ENCODE measurements around the gene EPHB6. TPM values are rescaled to one million over a fixed set of nuclear protein-coding genes. Genes with fewer than 3 reads are reported as not detected.

The EPHB6 gene
- polyA plus RNA-seq, 1 donor = 6.8 TPM

- Histone ChIP-seq H3K4me1 (ENCODE audit: control insufficient read depth, insufficient read depth, low read length) (peaks cover 15% of the 10 kb centered on the region), H3K36me3 (ENCODE audit: control insufficient read depth, insufficient read depth, low read length) (no peaks in the 10 kb centered on the region), H3K27ac (ENCODE audit: low read length) (peak overlapping the region; percentile 50), H3K4me3 (ENCODE audit: low read length) (no peak overlapping the region), H3K9me3 (ENCODE audit: control insufficient read depth, low read depth, low read length) (no peaks in the 10 kb centered on the region), H3K27me3 (ENCODE audit: control insufficient read depth, insufficient read depth, low read length) (peaks cover 2% of the 10 kb centered on the region)
- WGBS (ENCODE audit: insufficient coverage, low lambda C conversion rate) = 35% methylated on average over 5 of the region's 21 CpGs
- peak; percentile 64 to 87 for DNase-seq
Measured at GRCh38 chr7:142908921-142909890, 54.3 kb downstream of the EPHB6 start.

DNA sequence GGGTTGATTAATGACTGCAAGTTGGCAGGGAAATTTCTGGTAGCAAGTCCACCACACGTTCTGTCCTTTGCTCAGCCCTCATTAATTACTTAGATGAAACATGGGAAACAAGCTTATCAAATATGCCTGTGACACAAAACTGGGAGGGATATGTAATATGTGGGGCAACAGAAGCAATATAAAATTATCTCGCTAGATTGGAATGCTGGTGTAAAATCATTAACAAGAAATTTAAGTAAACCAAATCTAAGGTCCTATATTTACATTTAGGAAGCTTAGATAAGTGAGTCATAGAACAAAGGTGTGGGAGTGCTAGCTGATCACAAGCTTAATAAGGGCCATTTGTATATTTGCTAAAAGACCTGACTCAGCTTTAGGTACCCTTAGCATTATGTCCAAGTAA, 55.2 kb downstream of the EPHB6 start:
- H3K27me3 ChIP-seq (ENCODE audit: control insufficient read depth, insufficient read depth, low read length) = peaks cover 4% of the 10 kb centered on the region
- H3K9me3 ChIP-seq (ENCODE audit: control insufficient read depth, low read depth, low read length) = no peaks in the 10 kb centered on the region
- H3K36me3 ChIP-seq (ENCODE audit: control insufficient read depth, insufficient read depth, low read length) = no peaks in the 10 kb centered on the region
- H3K4me3 ChIP-seq (ENCODE audit: low read length) = no peak overlapping the region
- DNase-seq = peak; percentile 69 to 92
- H3K4me1 ChIP-seq (ENCODE audit: control insufficient read depth, insufficient read depth, low read length) = peaks cover 15% of the 10 kb centered on the region
- no CpG with 5 or more reads among the region's 2 CpGs for WGBS (ENCODE audit: insufficient coverage, low lambda C conversion rate)
- H3K27ac ChIP-seq (ENCODE audit: low read length) = peak overlapping the region; percentile 50

- Histone ChIP-seq H3K4me3 (ENCODE audit: low read length) (no peak overlapping the region), H3K4me1 (ENCODE audit: control insufficient read depth, insufficient read depth, low read length) (peaks cover 15% of the 10 kb centered on the region), H3K27me3 (ENCODE audit: control insufficient read depth, insufficient read depth, low read length) (peaks cover 4% of the 10 kb centered on the region), H3K27ac (ENCODE audit: low read length) (peak overlapping the region; percentile 8), H3K36me3 (ENCODE audit: control insufficient read depth, insufficient read depth, low read length) (no peaks in the 10 kb centered on the region), H3K9me3 (ENCODE audit: control insufficient read depth, low read depth, low read length) (no peaks in the 10 kb centered on the region)
- no peak for DNase-seq
- WGBS (ENCODE audit: insufficient coverage, low lambda C conversion rate) = no CpG with 5 or more reads among the region's 2 CpGs
Measured at GRCh38 chr7:142910481-142910880, 55.6 kb downstream of the EPHB6 start.

- WGBS (ENCODE audit: insufficient coverage, low lambda C conversion rate) = no CpG with 5 or more reads among the region's 3 CpGs
Measured at GRCh38 chr7:142913051-142913450, 58.2 kb downstream of the EPHB6 start.

DNA sequence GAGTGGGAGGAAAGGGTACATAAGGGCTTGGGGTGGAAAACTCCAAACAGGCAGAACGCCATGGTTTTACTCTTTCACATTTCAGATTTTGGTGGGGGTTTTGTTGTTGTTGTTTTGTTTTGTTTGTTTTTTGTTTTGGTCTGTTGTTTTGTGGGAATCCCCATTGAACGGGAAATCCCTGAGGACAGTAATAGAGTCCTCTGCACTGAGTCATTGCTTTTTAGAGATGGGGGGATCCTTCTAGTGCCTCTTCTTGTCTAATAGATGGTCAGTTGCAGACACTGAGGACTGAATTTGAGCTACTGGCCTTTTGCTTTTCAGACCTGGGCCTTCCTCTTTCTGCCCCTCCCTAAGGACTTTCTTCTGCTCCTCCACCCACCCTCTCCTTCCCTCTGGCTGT, 58.7 kb downstream of the EPHB6 start:
- H3K4me3 ChIP-seq (ENCODE audit: low read length) = no peak overlapping the region
- no peaks in the 10 kb centered on the region for H3K36me3 ChIP-seq (ENCODE audit: control insufficient read depth, insufficient read depth, low read length)
- H3K9me3 ChIP-seq (ENCODE audit: control insufficient read depth, low read depth, low read length) = no peaks in the 10 kb centered on the region
- no CpG with 5 or more reads among the region's 2 CpGs for WGBS (ENCODE audit: insufficient coverage, low lambda C conversion rate)
- peaks cover 15% of the 10 kb centered on the region for H3K4me1 ChIP-seq (ENCODE audit: control insufficient read depth, insufficient read depth, low read length)
- H3K27ac ChIP-seq (ENCODE audit: low read length) = no peak overlapping the region
- DNase-seq = no peak
- H3K27me3 ChIP-seq (ENCODE audit: control insufficient read depth, insufficient read depth, low read length) = peaks cover 17% of the 10 kb centered on the region

More at GRCh38 chr7:142913051-142913450, 58.2 kb downstream of the EPHB6 start:
- Histone ChIP-seq H3K27me3 (ENCODE audit: control insufficient read depth, insufficient read depth, low read length) (peaks cover 13% of the 10 kb centered on the region), H3K36me3 (ENCODE audit: control insufficient read depth, insufficient read depth, low read length) (no peaks in the 10 kb centered on the region), H3K9me3 (ENCODE audit: control insufficient read depth, low read depth, low read length) (no peaks in the 10 kb centered on the region), H3K4me3 (ENCODE audit: low read length) (no peak overlapping the region), H3K27ac (ENCODE audit: low read length) (no peak overlapping the region), H3K4me1 (ENCODE audit: control insufficient read depth, insufficient read depth, low read length) (peaks cover 15% of the 10 kb centered on the region)
- DNase-seq = no peak

DNA sequence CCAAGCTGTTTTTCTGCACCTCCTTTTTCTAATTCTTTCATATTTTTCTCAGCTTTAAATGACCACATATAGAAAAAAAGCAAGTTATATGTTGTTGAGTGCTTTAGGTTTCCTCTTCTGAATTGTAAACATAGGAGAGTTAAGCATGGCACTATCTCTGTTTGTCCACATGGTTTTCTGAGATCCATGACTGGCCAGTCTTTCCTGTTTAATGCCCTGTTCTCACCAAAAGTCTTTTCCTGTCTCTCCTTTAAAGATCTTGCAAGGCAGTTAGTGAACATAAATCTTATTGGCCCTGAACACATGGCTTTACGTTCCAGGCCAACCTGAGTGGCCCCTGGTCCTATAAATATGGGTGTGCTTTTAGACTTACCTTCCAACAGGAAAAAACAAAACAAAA, 59.2 kb downstream of the EPHB6 start:
- Histone ChIP-seq H3K36me3 (ENCODE audit: control insufficient read depth, insufficient read depth, low read length) (no peaks in the 10 kb centered on the region), H3K27me3 (ENCODE audit: control insufficient read depth, insufficient read depth, low read length) (peaks cover 19% of the 10 kb centered on the region), H3K4me1 (ENCODE audit: control insufficient read depth, insufficient read depth, low read length) (peaks cover 13% of the 10 kb centered on the region), H3K9me3 (ENCODE audit: control insufficient read depth, low read depth, low read length) (no peaks in the 10 kb centered on the region), H3K27ac (ENCODE audit: low read length) (no peak overlapping the region), H3K4me3 (ENCODE audit: low read length) (no peak overlapping the region)
- no peak for DNase-seq
- 100% methylated on average over 1 of the region's 1 CpG for WGBS (ENCODE audit: insufficient coverage, low lambda C conversion rate)

- Histone ChIP-seq H3K27me3 (ENCODE audit: control insufficient read depth, insufficient read depth, low read length) (peaks cover 19% of the 10 kb centered on the region), H3K4me1 (ENCODE audit: control insufficient read depth, insufficient read depth, low read length) (peaks cover 7% of the 10 kb centered on the region), H3K27ac (ENCODE audit: low read length) (no peak overlapping the region), H3K36me3 (ENCODE audit: control insufficient read depth, insufficient read depth, low read length) (no peaks in the 10 kb centered on the region), H3K4me3 (ENCODE audit: low read length) (no peak overlapping the region), H3K9me3 (ENCODE audit: control insufficient read depth, low read depth, low read length) (no peaks in the 10 kb centered on the region)
- DNase-seq = no peak
- WGBS (ENCODE audit: insufficient coverage, low lambda C conversion rate) = no CpG with 5 or more reads among the region's 8 CpGs
Measured at GRCh38 chr7:142915315-142915714, 60.4 kb downstream of the EPHB6 start.

GRCh38 chr7:142916508-142916907, 61.6 kb downstream of the EPHB6 start:
- Histone ChIP-seq H3K4me1 (ENCODE audit: control insufficient read depth, insufficient read depth, low read length) (no peaks in the 10 kb centered on the region), H3K36me3 (ENCODE audit: control insufficient read depth, insufficient read depth, low read length) (no peaks in the 10 kb centered on the region), H3K27ac (ENCODE audit: low read length) (no peak overlapping the region), H3K9me3 (ENCODE audit: control insufficient read depth, low read depth, low read length) (no peaks in the 10 kb centered on the region), H3K27me3 (ENCODE audit: control insufficient read depth, insufficient read depth, low read length) (peaks cover 19% of the 10 kb centered on the region), H3K4me3 (ENCODE audit: low read length) (no peak overlapping the region)
- WGBS (ENCODE audit: insufficient coverage, low lambda C conversion rate) = no CpG with 5 or more reads among the region's 2 CpGs
- DNase-seq = no peak

GRCh38 chr7:142917447-142917846, 62.6 kb downstream of the EPHB6 start:
- Histone ChIP-seq H3K4me3 (ENCODE audit: low read length) (no peak overlapping the region), H3K36me3 (ENCODE audit: control insufficient read depth, insufficient read depth, low read length) (no peaks in the 10 kb centered on the region), H3K9me3 (ENCODE audit: control insufficient read depth, low read depth, low read length) (no peaks in the 10 kb centered on the region), H3K27me3 (ENCODE audit: control insufficient read depth, insufficient read depth, low read length) (peaks cover 18% of the 10 kb centered on the region), H3K27ac (ENCODE audit: low read length) (no peak overlapping the region), H3K4me1 (ENCODE audit: control insufficient read depth, insufficient read depth, low read length) (peaks cover 3% of the 10 kb centered on the region)
- whole genome bisulfite sequencing (ENCODE audit: insufficient coverage, low lambda C conversion rate) = no CpG with 5 or more reads among the region's 3 CpGs
- DNase-seq = no peak

- no peaks in the 10 kb centered on the region for H3K9me3 ChIP-seq (ENCODE audit: control insufficient read depth, low read depth, low read length)
- no peaks in the 10 kb centered on the region for H3K36me3 ChIP-seq (ENCODE audit: control insufficient read depth, insufficient read depth, low read length)
- DNase-seq = no peak
- H3K4me1 ChIP-seq (ENCODE audit: control insufficient read depth, insufficient read depth, low read length) = peaks cover 15% of the 10 kb centered on the region
- no peak overlapping the region for H3K27ac ChIP-seq (ENCODE audit: low read length)
- WGBS (ENCODE audit: insufficient coverage, low lambda C conversion rate) = no CpG with 5 or more reads among the region's 2 CpGs
- peaks cover 18% of the 10 kb centered on the region for H3K27me3 ChIP-seq (ENCODE audit: control insufficient read depth, insufficient read depth, low read length)
- no peak overlapping the region for H3K4me3 ChIP-seq (ENCODE audit: low read length)
Measured at GRCh38 chr7:142918901-142919300, 64.0 kb downstream of the EPHB6 start.

All from large intestine (tissue), 3 donors.